K562 (cell line): ENCODE data around the gene TRA2B. TPM values are rescaled to one million over a fixed set of nuclear protein-coding genes. Genes with fewer than 3 reads are reported as not detected.
A peak's percentile ranks its signal among the peaks of the same experiment; 100 is the strongest.

Experiments used
- BDP1 ChIP-seq: IDR thresholded peaks from 3 replicates; pipeline ENCODE4 v1.6.1; 2011; ENCODE audit not compliant: insufficient read length, insufficient read depth
- CCNT2 ChIP-seq: IDR thresholded peaks from 2 replicates; pipeline ENCODE4 v1.6.1; 2011; ENCODE audit warnings: borderline replicate concordance, low read depth, mild to moderate bottlenecking, moderate library complexity, mixed read lengths, low read length; ENCODE audit not compliant: insufficient read length; ENCODE audit errors: extremely low read depth
- CTCF ChIP-seq, 3 experiments: IDR thresholded peaks in 2 of 3; conservative IDR thresholded peaks in 1 of 3; 2 replicates each; pipeline ENCODE4 v1.5.1; 2011 to 2012; ENCODE audit warnings: low read length in 3 of 3, mild to moderate bottlenecking in 3 of 3, control low read depth in 2 of 3, improper control_type of control experiment in 1 of 3, inconsistent platforms in 1 of 3, low read depth in 1 of 3, mixed read lengths in 1 of 3, moderate library complexity in 1 of 3; ENCODE audit not compliant: insufficient read depth in 2 of 3
- ESRRB ChIP-seq: fragments of 250-450 bp; sonication (Bioruptor Pico); IDR thresholded peaks from 2 replicates; pipeline ENCODE4 v1.5.0; 2020; ENCODE audit warnings: mild to moderate bottlenecking, moderate library complexity, borderline replicate concordance
- ETV5 ChIP-seq: sonication (generic); formaldehyde crosslinking; IDR thresholded peaks from 2 replicates; pipeline ENCODE4 v1.4.0; 2020; ENCODE audit warnings: low read depth, mild to moderate bottlenecking, missing genetic modification reagents
- FOXM1 ChIP-seq, 2 experiments: fragments of 450-650 bp in 1 of 2; sonication (generic) in 1 of 2; formaldehyde crosslinking in 1 of 2; IDR thresholded peaks; 2 replicates each; pipeline versions ENCODE4 v1.6.1 to v1.9.0; 2017 to 2022; ENCODE audit warnings: low read depth in 2 of 2, mild to moderate bottlenecking in 2 of 2, missing genetic modification reagents in 1 of 2, moderate library complexity in 1 of 2
- JUN ChIP-seq, 2 experiments: sonication (generic) in 1 of 2; formaldehyde crosslinking in 1 of 2; IDR thresholded peaks; 2 replicates each; pipeline versions ENCODE4 v1.6.1 to v1.8.0; 2012 to 2022; ENCODE audit warnings: borderline replicate concordance in 2 of 2, mild to moderate bottlenecking in 2 of 2, improper control_type of control experiment in 1 of 2, low read depth in 1 of 2, low read length in 1 of 2, missing genetic modification reagents in 1 of 2
- JUNB ChIP-seq: fragments of 450-650 bp; formaldehyde crosslinking; conservative IDR thresholded peaks from 2 replicates; pipeline ENCODE4 v1.4.0; 2020; ENCODE audit warnings: mild to moderate bottlenecking
- MED1 ChIP-seq: sonication (generic); formaldehyde crosslinking; IDR thresholded peaks from 2 replicates; pipeline ENCODE4 v1.8.1; 2023; ENCODE audit warnings: missing genetic modification reagents, borderline replicate concordance
- MYC ChIP-seq, 2 experiments: fragments of 250-450 bp in 1 of 2; sonication (Bioruptor Pico) in 1 of 2; IDR thresholded peaks; 2 replicates each; pipeline versions ENCODE4 v1.5.1 to v1.6.1; 2012 to 2021; ENCODE audit warnings: low read depth in 2 of 2, borderline replicate concordance in 1 of 2, improper control_type of control experiment in 1 of 2, low read length in 1 of 2, mild to moderate bottlenecking in 1 of 2, moderate library complexity in 1 of 2
- NFYB ChIP-seq: IDR thresholded peaks from 2 replicates; pipeline ENCODE4 v1.6.1; 2011; ENCODE audit warnings: mild to moderate bottlenecking, moderate library complexity; ENCODE audit not compliant: insufficient read length; ENCODE audit errors: extremely low read depth
- PHF8 ChIP-seq: fragments of 200-600 bp; sonication (generic); IDR thresholded peaks from 2 replicates; pipeline ENCODE4 v1.6.1; 2012; ENCODE audit warnings: mixed run types, mild to moderate bottlenecking, inconsistent platforms, low read length, moderate library complexity, borderline replicate concordance
- POLR2H ChIP-seq: IDR thresholded peaks from 2 replicates; pipeline ENCODE4 v1.6.1; 2016; ENCODE audit warnings: missing genetic modification characterization, low read depth, mild to moderate bottlenecking, control low read depth, missing compliant biosample characterization, moderate library complexity
- TARDBP ChIP-seq: fragments of 450-650 bp; IDR thresholded peaks from 2 replicates; pipeline ENCODE4 v1.6.1; 2016
- ZFX ChIP-seq: sonication (generic); formaldehyde crosslinking; IDR thresholded peaks from 2 replicates; pipeline ENCODE4 v1.8.0; 2022; ENCODE audit warnings: mild to moderate bottlenecking, missing genetic modification reagents, moderate library complexity
- ZNF217 ChIP-seq: sonication (generic); formaldehyde crosslinking; IDR thresholded peaks from 2 replicates; pipeline ENCODE4 v1.8.0; 2022; ENCODE audit warnings: mild to moderate bottlenecking, missing genetic modification reagents
- ZNF696 ChIP-seq: fragments of 250-450 bp; sonication (Bioruptor Pico); conservative IDR thresholded peaks from 2 replicates; pipeline ENCODE4 v1.4.0; 2020; ENCODE audit warnings: mild to moderate bottlenecking, moderate library complexity
- ZNF717 ChIP-seq: fragments of 250-450 bp; sonication (Bioruptor Pico); IDR thresholded peaks from 2 replicates; pipeline ENCODE4 v1.5.0; 2021
- ZNF785 ChIP-seq: fragments of 250-450 bp; sonication (Bioruptor Pico); IDR thresholded peaks from 2 replicates; pipeline ENCODE4 v1.4.0; 2020; ENCODE audit warnings: mild to moderate bottlenecking
- polyA plus RNA-seq, 8 experiments: library from polyadenylated mRNA; depleted of rRNA in 4 of 8; stranded (reverse) in 5 of 8; unstranded in 3 of 8; fragments of >200 nt; fragmentation: Nextera tagmentation in 2 of 8; fragmentation: Illumina TruSeq in 1 of 8; extraction: Ambion mirVana in 2 of 8; extraction: Trizol in 1 of 8; gene quantifications; 2 replicates each; pipeline versions ENCODE4 v1.2.1 to v1.2.3, GENCODE V29; 2011 to 2014; ENCODE audit warnings: inconsistent platforms in 1 of 8, missing spikeins in 1 of 8
- total RNA-seq, 7 experiments: library from RNA; depleted of rRNA in 6 of 7; stranded (reverse); fragments of >200 nt in 6 of 7; fragmentation: Illumina TruSeq in 2 of 7; extraction: Trizol in 2 of 7; gene quantifications; 2 replicates each; pipeline versions ENCODE4 v1.2.1 to v1.2.3, GENCODE V29; 2011 to 2021; ENCODE audit warnings: low replicate concordance in 1 of 7
- TF ChIP-seq, protein P1 (sequence below), 2 experiments: fragments of 450-650 bp; conservative IDR thresholded peaks; 2 replicates each; pipeline ENCODE4 v1.6.1; 2017; ENCODE audit warnings: mild to moderate bottlenecking in 2 of 2, moderate library complexity in 2 of 2
- TF ChIP-seq, protein P2 (sequence below), 2 experiments: fragments of 450-650 bp in 1 of 2; sonication (generic) in 1 of 2; formaldehyde crosslinking in 1 of 2; IDR thresholded peaks in 1 of 2; conservative IDR thresholded peaks in 1 of 2; 2 replicates each; pipeline versions ENCODE4 v1.6.1 to v1.8.1; 2016 to 2023; ENCODE audit warnings: mild to moderate bottlenecking in 2 of 2, moderate library complexity in 2 of 2, inconsistent platforms in 1 of 2, missing genetic modification reagents in 1 of 2

Gene TRA2B
- total and polyA plus RNA-seq, 9 of the 15 experiments (the other 6 are each of a cell fraction or from before 2014, with no cell fraction given), result 105 to 411 (median 278) TPM

DNA sequence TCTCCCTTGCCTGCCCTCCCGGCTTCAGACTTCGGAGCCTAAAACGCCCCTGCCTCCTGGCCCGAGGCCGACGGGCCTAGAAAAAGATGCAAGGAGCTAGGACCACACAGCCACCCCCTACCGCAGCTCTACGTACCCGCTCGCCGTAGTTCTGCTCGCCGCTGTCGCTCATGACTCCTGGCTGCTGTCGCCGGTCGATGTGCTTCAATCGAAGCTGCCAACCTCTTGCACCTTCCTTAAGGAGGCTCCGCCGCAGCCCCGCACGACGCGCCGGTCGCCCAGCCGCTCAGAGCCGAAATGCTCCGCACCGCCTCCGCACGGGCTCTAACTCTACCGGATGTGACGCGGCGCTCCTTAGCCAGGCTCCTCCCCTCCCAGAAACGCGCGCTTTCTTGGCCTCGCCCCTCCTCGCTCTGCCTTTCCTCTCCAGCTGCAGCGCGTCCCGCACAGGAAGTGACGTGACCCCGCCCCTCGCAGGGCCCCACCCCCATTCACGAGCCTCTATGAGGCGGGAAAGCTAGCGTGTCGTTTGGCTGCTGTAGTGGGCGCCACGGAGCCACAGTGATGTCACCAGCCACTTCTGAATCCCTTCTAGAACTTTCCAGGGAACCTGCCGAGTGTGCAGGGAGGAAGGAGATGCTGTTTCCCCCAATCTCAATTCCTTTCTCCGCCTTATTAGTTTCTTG lies at the start of gene TRA2B (continued):
- TF ChIP-seq CTCF (IDR thresholded peaks at IDR 0.05 in 2 of 3, conservative IDR thresholded peaks at IDR 0.05 in 1 of 3; ENCODE audit: insufficient read depth in 2 of 3, low read depth in 1 of 3, low read length in 3 of 3), result peak; percentile 30 to 44 (median 43); a peak in 3 of 6 replicates
- TF ChIP-seq JUNB, result no peak
- no peak for TF ChIP-seq ESRRB
- TF ChIP-seq BDP1, result no peak
- TF ChIP-seq NFYB, result no peak
- TF ChIP-seq ZNF217 (CRISPR knock-in tag), result no peak
- 0 out of 2 replicates have a peak, but pooled peaks have one; percentile 94 for TF ChIP-seq MED1 (CRISPR knock-in tag)
- TF ChIP-seq, protein P1, sequence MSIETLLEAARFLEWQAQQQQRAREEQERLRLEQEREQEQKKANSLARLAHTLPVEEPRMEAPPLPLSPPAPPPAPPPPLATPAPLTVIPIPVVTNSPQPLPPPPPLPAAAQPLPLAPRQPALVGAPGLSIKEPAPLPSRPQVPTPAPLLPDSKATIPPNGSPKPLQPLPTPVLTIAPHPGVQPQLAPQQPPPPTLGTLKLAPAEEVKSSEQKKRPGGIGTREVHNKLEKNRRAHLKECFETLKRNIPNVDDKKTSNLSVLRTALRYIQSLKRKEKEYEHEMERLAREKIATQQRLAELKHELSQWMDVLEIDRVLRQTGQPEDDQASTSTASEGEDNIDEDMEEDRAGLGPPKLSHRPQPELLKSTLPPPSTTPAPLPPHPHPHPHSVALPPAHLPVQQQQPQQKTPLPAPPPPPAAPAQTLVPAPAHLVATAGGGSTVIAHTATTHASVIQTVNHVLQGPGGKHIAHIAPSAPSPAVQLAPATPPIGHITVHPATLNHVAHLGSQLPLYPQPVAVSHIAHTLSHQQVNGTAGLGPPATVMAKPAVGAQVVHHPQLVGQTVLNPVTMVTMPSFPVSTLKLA (conservative IDR thresholded peaks at IDR 0.05), result peak; percentile 29 to 66; a peak in 3 of 4 replicates
- TF ChIP-seq CCNT2, result peak; percentile 36
- TF ChIP-seq TARDBP, result peak; percentile 66; the same call in 1 of the 2 replicates
- TF ChIP-seq PHF8, result peak; percentile 96
- TF ChIP-seq JUN (IDR thresholded peaks at IDR 0.05; ENCODE audit: borderline replicate concordance, low read depth, low read length), result peak; percentile 63
- peak; percentile 64; the same call in 1 of the 2 replicates for TF ChIP-seq JUN (CRISPR knock-in tag; IDR thresholded peaks at IDR 0.05; ENCODE audit: borderline replicate concordance)
- no peak for TF ChIP-seq ZNF696 (CRISPR knock-in tag)
- TF ChIP-seq ZNF717, result no peak
- TF ChIP-seq MYC (IDR thresholded peaks at IDR 0.05; ENCODE audit: low read depth, low read length), result 0 out of 2 replicates have a peak, but pooled peaks have one; percentile 50
- TF ChIP-seq MYC (CRISPR knock-in tag; IDR thresholded peaks at IDR 0.05; ENCODE audit: borderline replicate concordance, low read depth), result 0 out of 2 replicates have a peak, but pooled peaks have one; percentile 1
- peak; percentile 96 for TF ChIP-seq ZFX (CRISPR knock-in tag)
- no peak for TF ChIP-seq ZNF785 (CRISPR knock-in tag)
- TF ChIP-seq FOXM1 (IDR thresholded peaks at IDR 0.05; ENCODE audit: low read depth), result peak; percentile 13; the same call in 1 of the 2 replicates
- peak; percentile 94 for TF ChIP-seq FOXM1 (CRISPR knock-in tag; IDR thresholded peaks at IDR 0.05; ENCODE audit: low read depth)
- TF ChIP-seq, protein P2, sequence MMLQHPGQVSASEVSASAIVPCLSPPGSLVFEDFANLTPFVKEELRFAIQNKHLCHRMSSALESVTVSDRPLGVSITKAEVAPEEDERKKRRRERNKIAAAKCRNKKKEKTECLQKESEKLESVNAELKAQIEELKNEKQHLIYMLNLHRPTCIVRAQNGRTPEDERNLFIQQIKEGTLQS (IDR thresholded peaks at IDR 0.05), result peak; percentile 91
- TF ChIP-seq, protein P2 (CRISPR knock-in tag; conservative IDR thresholded peaks at IDR 0.05), result peak; percentile 4; the same call in 1 of the 2 replicates
- TF ChIP-seq POLR2H (tag), result peak; percentile 98
- TF ChIP-seq ETV5 (CRISPR knock-in tag), result peak; percentile 97
